ENCODE data around the gene SFXN1. TPM values are rescaled to one million over a fixed set of nuclear protein-coding genes. Genes with fewer than 3 reads are reported as not detected.

SFXN1 gene
- total and polyA plus RNA-seq, 9 of the 15 experiments (the other 6 are each of a cell fraction or from before 2014, with no cell fraction given) = 31.8 to 261 (median 113) TPM

DNA sequence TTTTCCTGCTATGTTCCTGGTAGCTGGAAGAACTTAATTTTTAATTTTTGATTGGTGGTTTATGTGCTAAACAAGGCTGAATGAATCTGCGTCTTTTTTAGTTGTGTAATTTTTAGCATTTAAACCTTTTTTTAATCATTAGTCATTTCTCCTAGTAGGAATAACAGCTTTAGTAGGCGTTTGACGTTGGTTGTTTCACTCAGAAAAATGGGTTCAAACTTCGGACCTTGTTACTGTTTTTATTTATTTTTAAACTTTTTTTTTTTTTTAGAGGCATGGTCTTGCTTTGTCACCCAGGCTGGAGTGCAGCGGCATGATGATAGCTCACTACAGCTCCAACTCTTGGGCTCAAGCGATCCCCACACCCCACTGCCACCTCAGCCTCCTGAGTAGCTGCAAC lies 12.9 kb downstream of the SFXN1 start:
- intact Hi-C loops (cut with micrococcal nuclease) = no loop called here
- peaks cover 84% of the 10 kb centered on the region for H3K79me2 ChIP-seq (ENCODE audit: control insufficient read depth, insufficient read depth, low read length)
- H3K36me3 ChIP-seq (ENCODE audit: control insufficient read depth, insufficient read depth, low read length) = peaks cover 87% of the 10 kb centered on the region
- TF ChIP-seq ELF2 (CRISPR knock-in tag; IDR thresholded peaks at IDR 0.05) (no peak), ZNF133 (CRISPR knock-in tag; IDR thresholded peaks at IDR 0.05) (no peak), HDAC3 (IDR thresholded peaks at IDR 0.05; ENCODE audit: borderline replicate concordance, partially characterized antibody) (no peak), RHOXF2B (CRISPR knock-in tag; conservative IDR thresholded peaks at IDR 0.05) (no peak), RB1 (IDR thresholded peaks at IDR 0.05; ENCODE audit: low read depth) (no peak), TAF15 (IDR thresholded peaks at IDR 0.05; ENCODE audit: low read depth, low read length) (no peak), MAFK (IDR thresholded peaks at IDR 0.05; ENCODE audit: low read length) (no peak), LEF1 (IDR thresholded peaks at IDR 0.05) (no peak), ARID1B (IDR thresholded peaks at IDR 0.05) (no peak)
- TF ChIP-seq, protein P1, sequence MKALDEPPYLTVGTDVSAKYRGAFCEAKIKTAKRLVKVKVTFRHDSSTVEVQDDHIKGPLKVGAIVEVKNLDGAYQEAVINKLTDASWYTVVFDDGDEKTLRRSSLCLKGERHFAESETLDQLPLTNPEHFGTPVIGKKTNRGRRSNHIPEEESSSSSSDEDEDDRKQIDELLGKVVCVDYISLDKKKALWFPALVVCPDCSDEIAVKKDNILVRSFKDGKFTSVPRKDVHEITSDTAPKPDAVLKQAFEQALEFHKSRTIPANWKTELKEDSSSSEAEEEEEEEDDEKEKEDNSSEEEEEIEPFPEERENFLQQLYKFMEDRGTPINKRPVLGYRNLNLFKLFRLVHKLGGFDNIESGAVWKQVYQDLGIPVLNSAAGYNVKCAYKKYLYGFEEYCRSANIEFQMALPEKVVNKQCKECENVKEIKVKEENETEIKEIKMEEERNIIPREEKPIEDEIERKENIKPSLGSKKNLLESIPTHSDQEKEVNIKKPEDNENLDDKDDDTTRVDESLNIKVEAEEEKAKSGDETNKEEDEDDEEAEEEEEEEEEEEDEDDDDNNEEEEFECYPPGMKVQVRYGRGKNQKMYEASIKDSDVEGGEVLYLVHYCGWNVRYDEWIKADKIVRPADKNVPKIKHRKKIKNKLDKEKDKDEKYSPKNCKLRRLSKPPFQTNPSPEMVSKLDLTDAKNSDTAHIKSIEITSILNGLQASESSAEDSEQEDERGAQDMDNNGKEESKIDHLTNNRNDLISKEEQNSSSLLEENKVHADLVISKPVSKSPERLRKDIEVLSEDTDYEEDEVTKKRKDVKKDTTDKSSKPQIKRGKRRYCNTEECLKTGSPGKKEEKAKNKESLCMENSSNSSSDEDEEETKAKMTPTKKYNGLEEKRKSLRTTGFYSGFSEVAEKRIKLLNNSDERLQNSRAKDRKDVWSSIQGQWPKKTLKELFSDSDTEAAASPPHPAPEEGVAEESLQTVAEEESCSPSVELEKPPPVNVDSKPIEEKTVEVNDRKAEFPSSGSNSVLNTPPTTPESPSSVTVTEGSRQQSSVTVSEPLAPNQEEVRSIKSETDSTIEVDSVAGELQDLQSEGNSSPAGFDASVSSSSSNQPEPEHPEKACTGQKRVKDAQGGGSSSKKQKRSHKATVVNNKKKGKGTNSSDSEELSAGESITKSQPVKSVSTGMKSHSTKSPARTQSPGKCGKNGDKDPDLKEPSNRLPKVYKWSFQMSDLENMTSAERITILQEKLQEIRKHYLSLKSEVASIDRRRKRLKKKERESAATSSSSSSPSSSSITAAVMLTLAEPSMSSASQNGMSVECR (CRISPR knock-in tag; IDR thresholded peaks at IDR 0.05) = no peak
- TF ChIP-seq, protein P2, sequence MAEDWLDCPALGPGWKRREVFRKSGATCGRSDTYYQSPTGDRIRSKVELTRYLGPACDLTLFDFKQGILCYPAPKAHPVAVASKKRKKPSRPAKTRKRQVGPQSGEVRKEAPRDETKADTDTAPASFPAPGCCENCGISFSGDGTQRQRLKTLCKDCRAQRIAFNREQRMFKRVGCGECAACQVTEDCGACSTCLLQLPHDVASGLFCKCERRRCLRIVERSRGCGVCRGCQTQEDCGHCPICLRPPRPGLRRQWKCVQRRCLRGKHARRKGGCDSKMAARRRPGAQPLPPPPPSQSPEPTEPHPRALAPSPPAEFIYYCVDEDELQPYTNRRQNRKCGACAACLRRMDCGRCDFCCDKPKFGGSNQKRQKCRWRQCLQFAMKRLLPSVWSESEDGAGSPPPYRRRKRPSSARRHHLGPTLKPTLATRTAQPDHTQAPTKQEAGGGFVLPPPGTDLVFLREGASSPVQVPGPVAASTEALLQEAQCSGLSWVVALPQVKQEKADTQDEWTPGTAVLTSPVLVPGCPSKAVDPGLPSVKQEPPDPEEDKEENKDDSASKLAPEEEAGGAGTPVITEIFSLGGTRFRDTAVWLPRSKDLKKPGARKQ (CRISPR knock-in tag; IDR thresholded peaks at IDR 0.05) = no peak
- TF ChIP-seq, protein P3, sequence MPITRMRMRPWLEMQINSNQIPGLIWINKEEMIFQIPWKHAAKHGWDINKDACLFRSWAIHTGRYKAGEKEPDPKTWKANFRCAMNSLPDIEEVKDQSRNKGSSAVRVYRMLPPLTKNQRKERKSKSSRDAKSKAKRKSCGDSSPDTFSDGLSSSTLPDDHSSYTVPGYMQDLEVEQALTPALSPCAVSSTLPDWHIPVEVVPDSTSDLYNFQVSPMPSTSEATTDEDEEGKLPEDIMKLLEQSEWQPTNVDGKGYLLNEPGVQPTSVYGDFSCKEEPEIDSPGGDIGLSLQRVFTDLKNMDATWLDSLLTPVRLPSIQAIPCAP (CRISPR knock-in tag; IDR thresholded peaks at IDR 0.05; ENCODE audit: borderline replicate concordance) = no peak
- TF ChIP-seq, protein P4, sequence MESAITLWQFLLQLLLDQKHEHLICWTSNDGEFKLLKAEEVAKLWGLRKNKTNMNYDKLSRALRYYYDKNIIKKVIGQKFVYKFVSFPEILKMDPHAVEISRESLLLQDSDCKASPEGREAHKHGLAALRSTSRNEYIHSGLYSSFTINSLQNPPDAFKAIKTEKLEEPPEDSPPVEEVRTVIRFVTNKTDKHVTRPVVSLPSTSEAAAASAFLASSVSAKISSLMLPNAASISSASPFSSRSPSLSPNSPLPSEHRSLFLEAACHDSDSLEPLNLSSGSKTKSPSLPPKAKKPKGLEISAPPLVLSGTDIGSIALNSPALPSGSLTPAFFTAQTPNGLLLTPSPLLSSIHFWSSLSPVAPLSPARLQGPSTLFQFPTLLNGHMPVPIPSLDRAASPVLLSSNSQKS (CRISPR knock-in tag; IDR thresholded peaks at IDR 0.05) = no peak

More for the DNA sequence above, 12.9 kb downstream of the SFXN1 start:
- Histone ChIP-seq H3K4me3 (no peak overlapping the region), H3K9ac (ENCODE audit: insufficient read depth in 1 of 2, low read depth in 2 of 2, low read length in 2 of 2) (no peak overlapping the region), H3K9me1 (ENCODE audit: control insufficient read depth, insufficient read depth, low read length) (no peaks in the 10 kb centered on the region), H4K20me1 (replicated peaks; ENCODE audit: control insufficient read depth, insufficient read depth, low read length) (peaks cover 34% of the 10 kb centered on the region), H3K4me1 (replicated peaks in 1 of 2; ENCODE audit: control insufficient read depth in 2 of 2, insufficient read depth in 2 of 2, low read length in 2 of 2) (peaks cover 0 to 4% of the 10 kb centered on the region in 2 experiments; a peak in 2 of 5 replicates), H3K4me2 (ENCODE audit: insufficient read depth, low read length) (no peak overlapping the region), H2AFZ (ENCODE audit: low read depth, low read length) (no peak overlapping the region), H3K9me3 (replicated peaks; ENCODE audit: control insufficient read depth, insufficient read depth, low read depth, low read length) (no peaks in the 10 kb centered on the region), H3K27ac (ENCODE audit: extremely low read depth, low read depth, low read length) (no peak overlapping the region), H3K27me3 (ENCODE audit: control insufficient read depth in 2 of 2, insufficient read depth in 2 of 2, low read length in 2 of 2) (no peaks in the 10 kb centered on the region)
- no peak for DNase-seq (ENCODE audit: extremely low read depth in 1 of 4, low spot score in 3 of 4)
- POLR2A ChIA-PET = interaction anchor here (0.6 to 4.1 kb wide), 2 partner anchors 12 to 17 kb away, joined by 5 to 24 read pairs; partner anchors contain the start of gene SFXN1
- in situ Hi-C loops (cut with MboI) = no loop called here
- CTCF ChIA-PET (ENCODE audit: low intra/inter-chr PET ratio) = no interaction called here
- 81% methylated on average over 6 of the region's 6 CpGs for whole genome bisulfite sequencing (ENCODE audit: insufficient coverage, low coverage, missing lambda C conversion rate)
- no peak for FAIRE-seq
- no peak for ATAC-seq
- no TSS peak for BruUV-seq (replicated peaks)

All from K562 (cell line).